ENCODE data around the gene AMER3.
A peak's percentile ranks its signal among the peaks of the same experiment; 100 is the strongest.

AMER3 gene

GRCh38 chr2:130776550-130776949 lies 21.2 kb downstream of the AMER3 start:
- no peak for DNase-seq (ENCODE audit: low spot score in 2 of 2)
- Histone ChIP-seq H3K27me3 (ENCODE audit: low read depth) (peaks cover 3% of the 10 kb centered on the region; the same call in 1 of the 2 replicates), H3K4me3 (no peak overlapping the region), H3K4me1 (no peaks in the 10 kb centered on the region), H3K9me3 (no peaks in the 10 kb centered on the region; the same call in 1 of the 2 replicates), H3K36me3 (replicated peaks) (no peaks in the 10 kb centered on the region)
- in situ Hi-C loops (cut with MboI; ENCODE audit: low sequenced_read_pairs), result no loop called here

GRCh38 chr2:130778781-130779180 lies 23.4 kb downstream of the AMER3 start:
- Histone ChIP-seq H3K27me3 (ENCODE audit: low read depth) (peaks cover 3% of the 10 kb centered on the region; the same call in 1 of the 2 replicates), H3K9me3 (no peaks in the 10 kb centered on the region), H3K4me1 (no peaks in the 10 kb centered on the region), H3K4me3 (no peak overlapping the region), H3K36me3 (replicated peaks) (no peaks in the 10 kb centered on the region)
- no peak for DNase-seq (ENCODE audit: low spot score in 2 of 2)
- in situ Hi-C loops (cut with MboI; ENCODE audit: low sequenced_read_pairs), result no loop called here

GRCh38 chr2:130785466-130786055 lies 30.2 kb downstream of the AMER3 start:
- Histone ChIP-seq H3K36me3 (replicated peaks) (no peaks in the 10 kb centered on the region), H3K4me3 (no peak overlapping the region), H3K27me3 (ENCODE audit: low read depth) (no peaks in the 10 kb centered on the region), H3K4me1 (no peaks in the 10 kb centered on the region), H3K9me3 (no peaks in the 10 kb centered on the region)
- in situ Hi-C loops (cut with MboI; ENCODE audit: low sequenced_read_pairs), result no loop called here
- DNase-seq (ENCODE audit: low spot score in 2 of 2), result no peak

GRCh38 chr2:130786076-130786475 lies 30.7 kb downstream of the AMER3 start:
- in situ Hi-C loops (cut with MboI; ENCODE audit: low sequenced_read_pairs), result no loop called here
- Histone ChIP-seq H3K27me3 (ENCODE audit: low read depth) (no peaks in the 10 kb centered on the region), H3K4me3 (no peak overlapping the region)

GRCh38 chr2:130787841-130788240 lies 32.5 kb downstream of the AMER3 start:
- Histone ChIP-seq H3K4me1 (no peaks in the 10 kb centered on the region), H3K9me3 (no peaks in the 10 kb centered on the region)

More at GRCh38 chr2:130786076-130786475, 30.7 kb downstream of the AMER3 start:
- DNase-seq (ENCODE audit: low spot score in 2 of 2), result no peak
- Histone ChIP-seq H3K36me3 (replicated peaks) (no peaks in the 10 kb centered on the region), H3K9me3 (no peaks in the 10 kb centered on the region), H3K4me1 (no peaks in the 10 kb centered on the region)

GRCh38 chr2:130790312-130790711 lies 35.0 kb downstream of the AMER3 start:
- H3K27me3 ChIP-seq (ENCODE audit: low read depth), result no peaks in the 10 kb centered on the region; the same call in 1 of the 2 replicates
- H3K4me3 ChIP-seq, result no peak overlapping the region
- no peaks in the 10 kb centered on the region for H3K9me3 ChIP-seq
- H3K4me1 ChIP-seq, result no peaks in the 10 kb centered on the region
- H3K36me3 ChIP-seq (replicated peaks), result no peaks in the 10 kb centered on the region
- DNase-seq (ENCODE audit: low spot score in 2 of 2), result no peak
- in situ Hi-C loops (cut with MboI; ENCODE audit: low sequenced_read_pairs), result loop anchor here (5.0 kb wide), 1 partner anchor 122 kb away; no protein-coding TSS in a partner anchor

More at GRCh38 chr2:130787841-130788240, 32.5 kb downstream of the AMER3 start:
- no peaks in the 10 kb centered on the region for H3K36me3 ChIP-seq (replicated peaks)
- no peaks in the 10 kb centered on the region for H3K27me3 ChIP-seq (ENCODE audit: low read depth)
- no peak overlapping the region for H3K4me3 ChIP-seq
- DNase-seq (ENCODE audit: low spot score in 2 of 2), result no peak
- in situ Hi-C loops (cut with MboI; ENCODE audit: low sequenced_read_pairs), result no loop called here

- no peak for DNase-seq (ENCODE audit: low spot score in 2 of 2)
Observed at GRCh38 chr2:130790804-130791616, 35.7 kb downstream of the AMER3 start.

GRCh38 chr2:130791617-130791939 lies 36.2 kb downstream of the AMER3 start:
- H3K4me3 ChIP-seq, result no peak overlapping the region
- H3K27me3 ChIP-seq (ENCODE audit: low read depth), result no peaks in the 10 kb centered on the region; the same call in 1 of the 2 replicates
- H3K9me3 ChIP-seq, result no peaks in the 10 kb centered on the region
- in situ Hi-C loops (cut with MboI; ENCODE audit: low sequenced_read_pairs), result loop anchor here (5.0 kb wide), 1 partner anchor 121 kb away; no protein-coding TSS in a partner anchor
- H3K36me3 ChIP-seq (replicated peaks), result no peaks in the 10 kb centered on the region
- no peaks in the 10 kb centered on the region for H3K4me1 ChIP-seq
- DNase-seq (ENCODE audit: low spot score in 2 of 2), result no peak

More at GRCh38 chr2:130790804-130791616, 35.7 kb downstream of the AMER3 start:
- Histone ChIP-seq H3K4me1 (no peaks in the 10 kb centered on the region), H3K4me3 (no peak overlapping the region), H3K36me3 (replicated peaks) (no peaks in the 10 kb centered on the region), H3K27me3 (ENCODE audit: low read depth) (no peaks in the 10 kb centered on the region; the same call in 1 of the 2 replicates), H3K9me3 (no peaks in the 10 kb centered on the region)
- in situ Hi-C loops (cut with MboI; ENCODE audit: low sequenced_read_pairs), result loop anchor here (5.0 kb wide), 1 partner anchor 121 kb away; no protein-coding TSS in a partner anchor

GRCh38 chr2:130795431-130795830 lies 40.1 kb downstream of the AMER3 start:
- Histone ChIP-seq H3K27me3 (ENCODE audit: low read depth) (no peaks in the 10 kb centered on the region; the same call in 1 of the 2 replicates), H3K36me3 (replicated peaks) (no peaks in the 10 kb centered on the region), H3K4me3 (no peak overlapping the region), H3K4me1 (peaks cover 6% of the 10 kb centered on the region; the same call in 1 of the 2 replicates), H3K9me3 (no peaks in the 10 kb centered on the region)
- in situ Hi-C loops (cut with MboI; ENCODE audit: low sequenced_read_pairs), result no loop called here
- no peak for DNase-seq (ENCODE audit: low spot score in 2 of 2)

- Histone ChIP-seq H3K4me1 (peaks cover 6% of the 10 kb centered on the region; the same call in 1 of the 2 replicates), H3K36me3 (replicated peaks) (no peaks in the 10 kb centered on the region), H3K9me3 (no peaks in the 10 kb centered on the region), H3K4me3 (no peak overlapping the region), H3K27me3 (ENCODE audit: low read depth) (no peaks in the 10 kb centered on the region; the same call in 1 of the 2 replicates)
- DNase-seq (ENCODE audit: low spot score in 2 of 2), result no peak
- in situ Hi-C loops (cut with MboI; ENCODE audit: low sequenced_read_pairs), result no loop called here
Observed at GRCh38 chr2:130796290-130796689, 41.0 kb downstream of the AMER3 start.

GRCh38 chr2:130797493-130798435 lies 42.4 kb downstream of the AMER3 start:
- no peaks in the 10 kb centered on the region for H3K36me3 ChIP-seq (replicated peaks)
- peak; percentile 79 to 96 for DNase-seq (ENCODE audit: low spot score in 2 of 2)
- no peaks in the 10 kb centered on the region for H3K9me3 ChIP-seq
- in situ Hi-C loops (cut with MboI; ENCODE audit: low sequenced_read_pairs), result no loop called here
- peaks cover 6% of the 10 kb centered on the region; the same call in 1 of the 2 replicates for H3K4me1 ChIP-seq
- no peaks in the 10 kb centered on the region; the same call in 1 of the 2 replicates for H3K27me3 ChIP-seq (ENCODE audit: low read depth)
- H3K4me3 ChIP-seq, result peak overlapping the region; percentile 68

- Histone ChIP-seq H3K27me3 (ENCODE audit: low read depth) (no peaks in the 10 kb centered on the region), H3K4me1 (peaks cover 6% of the 10 kb centered on the region; the same call in 1 of the 2 replicates), H3K9me3 (no peaks in the 10 kb centered on the region), H3K4me3 (peak overlapping the region; percentile 68; the same call in 1 of the 2 replicates), H3K36me3 (replicated peaks) (no peaks in the 10 kb centered on the region)
- peak in 1 of 2 experiments; percentile 56 for DNase-seq (ENCODE audit: low spot score in 2 of 2)
- in situ Hi-C loops (cut with MboI; ENCODE audit: low sequenced_read_pairs), result no loop called here
Observed at GRCh38 chr2:130798472-130799218, 43.3 kb downstream of the AMER3 start.

Measured in HAP-1 (cell line).